ENCODE results near the gene PSTPIP2. TPM values are rescaled to one million over a fixed set of nuclear protein-coding genes. Genes with fewer than 3 reads are reported as not detected.

Gene PSTPIP2

GRCh38 chr18:45945669-45946068 is 126.4 kb downstream of the PSTPIP2 start:
- H3K27me3 ChIP-seq (ENCODE audit: control insufficient read depth, insufficient read depth, low read length), result no peaks in the 10 kb centered on the region
- no peak overlapping the region for H3K4me3 ChIP-seq (ENCODE audit: low read length)
- peak overlapping the region; percentile 9 for H3K9ac ChIP-seq (ENCODE audit: low read depth, low read length)
- peaks cover 89% of the 10 kb centered on the region for H3K36me3 ChIP-seq (ENCODE audit: insufficient read depth, low read length)
- H3K4me2 ChIP-seq (ENCODE audit: low read length), result no peak overlapping the region
- H3K9me3 ChIP-seq (replicated peaks; ENCODE audit: low read length), result no peaks in the 10 kb centered on the region
- peaks cover 10% of the 10 kb centered on the region for H3K4me1 ChIP-seq (ENCODE audit: control insufficient read depth, insufficient read depth, low read length)

GRCh38 chr18:45940724-45941123 is 131.3 kb downstream of the PSTPIP2 start:
- no peak overlapping the region for H3K4me2 ChIP-seq (ENCODE audit: low read length)
- no peaks in the 10 kb centered on the region for H3K27me3 ChIP-seq (ENCODE audit: control insufficient read depth, insufficient read depth, low read length)
- peaks cover 83% of the 10 kb centered on the region for H3K36me3 ChIP-seq (ENCODE audit: insufficient read depth, low read length)
- H3K4me3 ChIP-seq (ENCODE audit: low read length), result no peak overlapping the region
- no peak overlapping the region for H3K9ac ChIP-seq (ENCODE audit: low read depth, low read length)
- H3K4me1 ChIP-seq (ENCODE audit: control insufficient read depth, insufficient read depth, low read length), result peaks cover 4% of the 10 kb centered on the region
- no peaks in the 10 kb centered on the region for H3K9me3 ChIP-seq (replicated peaks; ENCODE audit: low read length)

- Histone ChIP-seq H3K4me1 (ENCODE audit: control insufficient read depth, insufficient read depth, low read length) (peaks cover 9% of the 10 kb centered on the region), H3K27me3 (ENCODE audit: control insufficient read depth, insufficient read depth, low read length) (no peaks in the 10 kb centered on the region), H3K4me3 (ENCODE audit: low read length) (no peak overlapping the region), H3K9ac (ENCODE audit: low read depth, low read length) (no peak overlapping the region), H3K4me2 (ENCODE audit: low read length) (no peak overlapping the region), H3K36me3 (ENCODE audit: insufficient read depth, low read length) (peaks cover 82% of the 10 kb centered on the region), H3K9me3 (replicated peaks; ENCODE audit: low read length) (no peaks in the 10 kb centered on the region)
Observed at GRCh38 chr18:45939236-45939635, 132.8 kb downstream of the PSTPIP2 start.

GRCh38 chr18:45938488-45938935 is 133.5 kb downstream of the PSTPIP2 start:
- Histone ChIP-seq H3K4me2 (ENCODE audit: low read length) (no peak overlapping the region), H3K4me1 (ENCODE audit: control insufficient read depth, insufficient read depth, low read length) (peaks cover 9% of the 10 kb centered on the region), H3K9ac (ENCODE audit: low read depth, low read length) (no peak overlapping the region), H3K27me3 (ENCODE audit: control insufficient read depth, insufficient read depth, low read length) (no peaks in the 10 kb centered on the region), H3K36me3 (ENCODE audit: insufficient read depth, low read length) (peaks cover 78% of the 10 kb centered on the region), H3K9me3 (replicated peaks; ENCODE audit: low read length) (no peaks in the 10 kb centered on the region), H3K4me3 (ENCODE audit: low read length) (no peak overlapping the region)

GRCh38 chr18:45935591-45936335 is 136.3 kb downstream of the PSTPIP2 start:
- Histone ChIP-seq H3K9ac (ENCODE audit: low read depth, low read length) (no peak overlapping the region), H3K4me2 (ENCODE audit: low read length) (peak overlapping the region; percentile 34), H3K4me3 (ENCODE audit: low read length) (no peak overlapping the region), H3K4me1 (ENCODE audit: control insufficient read depth, insufficient read depth, low read length) (peaks cover 9% of the 10 kb centered on the region), H3K36me3 (ENCODE audit: insufficient read depth, low read length) (peaks cover 76% of the 10 kb centered on the region), H3K9me3 (replicated peaks; ENCODE audit: low read length) (no peaks in the 10 kb centered on the region), H3K27me3 (ENCODE audit: control insufficient read depth, insufficient read depth, low read length) (no peaks in the 10 kb centered on the region)

Small RNA genes lying within 50 kb of the gene (small RNA-seq; reads per million reads assigned to genes)
- not detected for gene RN7SKP26
- gene RNU6-1278P, result not detected
- gene RNY4P37, result not detected

Data from skeletal muscle satellite cell (primary cell).